GM19328 (cell line): ENCODE data around the gene TUT4.
A peak's percentile ranks its signal among the peaks of the same experiment; 100 is the strongest.

Experiments used
- ATAC-seq: cut with Tn5 transposase; IDR thresholded peaks from one replicate; pipeline ENCODE4 v1.9.1; 2021; ENCODE audit warnings: mild to moderate bottlenecking, moderate library complexity; ENCODE audit not compliant: unreplicated experiment

Gene TUT4

GRCh38 chr1:52416811-52417210, 136.1 kb downstream of the TUT4 start:
- no peak for ATAC-seq

DNA sequence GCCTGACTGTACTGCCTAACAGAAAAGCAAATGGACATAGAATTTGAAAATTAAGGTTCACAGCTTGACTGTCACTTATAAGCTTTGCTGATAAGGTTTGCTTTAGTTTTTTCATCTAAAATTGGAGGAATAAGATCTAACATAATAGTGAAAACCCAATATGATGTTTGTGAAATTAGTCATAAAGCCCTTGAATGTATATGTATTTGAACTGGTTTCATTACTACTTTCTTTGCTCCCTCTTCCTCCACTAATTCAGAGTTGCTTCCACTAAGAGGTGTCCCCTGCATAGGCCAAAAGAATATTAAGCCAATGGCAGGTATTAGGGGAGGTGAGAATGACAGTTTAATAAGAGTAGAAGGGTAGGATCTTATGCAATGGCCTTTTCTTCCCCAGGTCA, 137.9 kb downstream of the TUT4 start:
- no peak for ATAC-seq

DNA sequence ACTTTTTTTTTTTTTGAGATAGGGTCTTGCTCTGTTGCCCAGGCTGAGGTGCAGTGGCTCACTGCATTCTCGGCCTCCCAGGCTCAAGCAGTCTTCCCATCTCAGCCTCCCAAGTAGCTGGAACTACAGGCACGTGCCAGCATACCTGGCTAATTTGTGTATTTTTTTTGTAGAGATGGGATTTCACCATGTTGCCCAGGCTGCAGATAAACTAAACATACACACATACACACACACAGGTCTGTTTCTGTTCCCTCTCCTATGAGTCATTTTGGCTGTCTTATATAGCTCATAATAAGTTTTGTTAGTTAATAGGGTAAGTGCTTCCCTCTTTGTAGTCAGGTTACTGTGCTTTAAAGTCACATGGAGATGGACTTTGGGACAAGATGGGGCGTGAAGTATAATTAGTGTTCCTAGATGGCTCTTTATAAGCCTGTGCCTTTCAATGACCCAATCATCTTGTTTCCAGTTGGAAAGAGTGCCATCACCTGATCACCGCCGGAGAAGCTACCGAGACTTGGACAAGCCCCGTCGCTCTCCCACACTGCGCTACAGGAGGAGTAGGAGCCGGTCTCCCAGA, 139.4 kb downstream of the TUT4 start:
- ATAC-seq = no peak

DNA sequence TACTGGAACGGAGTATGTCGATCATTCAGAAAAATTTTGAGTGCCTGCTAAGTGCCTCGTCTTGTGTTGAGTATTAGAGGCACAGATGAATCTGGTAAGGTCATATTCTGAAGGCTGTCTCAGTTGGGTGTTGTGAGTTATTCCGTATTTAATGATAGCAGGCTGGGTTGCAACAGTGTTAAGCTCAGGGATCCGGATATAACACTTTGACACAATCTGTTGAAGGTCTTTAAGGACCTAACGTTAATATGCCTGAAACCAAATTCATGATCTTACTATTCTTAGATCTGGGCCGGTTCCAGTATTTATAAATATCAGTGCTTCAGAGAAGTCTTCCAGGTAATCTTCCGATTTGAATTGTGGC, 147.9 kb downstream of the TUT4 start:
- no peak for ATAC-seq

GRCh38 chr1:52404116-52404974, 148.5 kb downstream of the TUT4 start, which contains the start of the genes ORC1 and PRPF38A:
TSS of gene ORC1 (minus strand) at chr1:52404423. CDS start at chr1:52402223, 2,200 bp downstream.
TSS of gene PRPF38A (plus strand) at chr1:52404602. CDS start at chr1:52404750, 148 bp downstream.
- peak; percentile 85 for ATAC-seq

DNA sequence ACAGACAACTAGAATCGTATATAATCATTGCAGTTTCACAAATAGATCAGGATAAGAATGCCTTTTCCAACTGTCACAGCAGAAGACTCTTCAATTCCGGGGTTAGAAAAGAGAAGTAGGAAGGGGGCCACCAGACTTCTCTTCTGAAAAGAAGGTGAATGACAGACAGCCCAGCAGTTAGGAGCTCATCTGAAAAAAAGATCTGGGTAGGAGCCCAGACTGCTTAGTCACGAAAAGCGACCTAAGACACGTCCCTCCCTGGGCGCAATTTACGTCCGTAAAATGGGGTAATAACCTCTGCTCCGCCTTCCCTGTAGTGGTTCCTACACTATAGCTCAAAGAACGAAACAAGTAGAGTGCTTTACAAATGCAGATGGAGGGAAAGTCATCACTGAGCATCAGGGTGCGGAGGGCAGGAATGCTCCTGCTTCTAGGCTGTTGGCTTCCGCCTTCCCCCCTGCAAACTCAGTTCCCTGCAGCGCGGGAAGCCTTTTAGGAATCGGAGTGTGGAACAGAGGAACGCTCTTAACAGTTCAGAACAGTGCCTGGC, 149.3 kb downstream of the TUT4 start:
- ATAC-seq = peak; percentile 40

GRCh38 chr1:52402860-52403240, 150.0 kb downstream of the TUT4 start:
- ATAC-seq = no peak

DNA sequence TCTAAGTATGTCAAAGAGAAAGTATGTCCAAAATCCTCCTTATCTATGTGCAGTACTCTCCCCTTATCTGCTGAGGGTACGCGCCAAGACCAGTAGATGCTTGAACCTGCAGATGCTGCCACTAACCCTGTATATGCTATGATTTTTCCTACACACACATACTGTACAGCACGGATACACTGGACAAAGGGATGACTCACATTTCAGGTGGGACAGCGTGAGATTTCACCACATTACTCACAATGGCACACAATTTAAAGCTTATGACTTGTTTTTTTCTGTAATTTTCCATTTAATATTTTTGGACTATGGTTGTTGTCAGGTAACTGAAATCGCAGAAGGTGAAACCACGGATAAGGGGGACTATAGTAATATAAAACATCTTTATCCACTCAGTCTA, 152.8 kb downstream of the TUT4 start:
- no peak for ATAC-seq

DNA sequence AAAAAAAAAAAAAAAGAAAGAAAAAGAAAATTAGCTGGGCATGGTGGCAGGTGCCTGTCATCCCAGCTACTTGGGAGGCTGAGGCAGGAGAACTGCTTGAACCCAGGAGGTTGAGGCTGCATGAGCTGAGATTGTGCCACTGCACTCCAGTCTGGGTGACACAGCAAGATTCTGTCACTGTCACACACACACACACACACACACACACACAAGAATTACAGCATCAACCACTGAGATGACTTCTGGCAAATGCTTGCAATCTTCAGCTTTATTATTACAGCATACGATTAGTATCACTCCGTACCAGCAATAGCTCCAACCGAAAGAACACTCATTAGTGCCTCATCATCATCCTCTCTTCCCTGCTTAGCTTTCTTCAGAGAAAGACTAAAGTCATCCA, 153.3 kb downstream of the TUT4 start:
- ATAC-seq = no peak

GRCh38 chr1:52393174-52393573, 159.7 kb downstream of the TUT4 start:
- ATAC-seq = no peak

DNA sequence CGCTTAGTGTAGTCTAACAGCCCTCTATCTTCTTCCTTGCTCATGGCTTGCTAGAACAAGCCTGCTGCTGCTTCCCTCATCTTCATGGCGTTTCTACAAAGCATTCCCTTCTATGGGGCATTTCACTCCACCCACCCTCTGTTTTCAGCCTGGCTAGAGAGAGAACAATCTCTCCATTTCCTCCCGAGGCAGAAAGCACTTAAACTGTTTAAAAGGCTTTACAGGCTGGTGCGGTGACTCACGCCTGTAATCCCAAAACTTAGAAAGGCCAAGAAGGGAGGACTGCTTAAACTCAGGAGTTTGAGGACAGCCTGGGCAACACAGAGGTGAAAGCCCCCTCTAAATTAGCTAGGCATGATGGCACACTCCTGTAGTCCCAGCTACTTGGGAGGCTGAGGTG, 166.4 kb downstream of the TUT4 start:
- no peak for ATAC-seq

- ATAC-seq = no peak
Measured at GRCh38 chr1:52385376-52385775, 167.5 kb downstream of the TUT4 start.
